Liver (tissue), 9 donors: ENCODE results near the gene FRMD4A. TPM values are rescaled to one million over a fixed set of nuclear protein-coding genes. Genes with fewer than 3 reads are reported as not detected.

Experiments used
- DNase-seq: peaks from one replicate; pipeline ENCODE4 v3.0.0-alpha.2; 2017; ENCODE audit warnings: low spot score
- H3K27ac ChIP-seq, 2 donors: one replicate each; pipeline ENCODE4 v1.7.0; 2013; ENCODE audit warnings: inconsistent platforms in 2 of 2, low read length in 2 of 2, control low read depth in 1 of 2, low read depth in 1 of 2, mild to moderate bottlenecking in 1 of 2
- H3K27me3 ChIP-seq, 4 donors: one replicate each; pipeline versions ENCODE4 v1.6.1 to v1.7.0; 2013; ENCODE audit warnings: low read length in 3 of 4, inconsistent platforms in 1 of 4, mild to moderate bottlenecking in 1 of 4, moderate library complexity in 1 of 4; ENCODE audit not compliant: control insufficient read depth in 4 of 4, insufficient read depth in 4 of 4
- H3K36me3 ChIP-seq, 4 donors: one replicate each; pipeline versions ENCODE4 v1.6.1 to v1.7.0; 2013; ENCODE audit warnings: low read length in 3 of 4, mild to moderate bottlenecking in 3 of 4, low read depth in 1 of 4, moderate library complexity in 1 of 4; ENCODE audit not compliant: control insufficient read depth in 4 of 4, insufficient read depth in 3 of 4
- H3K4me1 ChIP-seq, 4 donors: one replicate each; pipeline versions ENCODE4 v1.6.1 to v1.7.0; 2013; ENCODE audit warnings: low read length in 3 of 4, mild to moderate bottlenecking in 3 of 4, moderate library complexity in 1 of 4; ENCODE audit not compliant: control insufficient read depth in 4 of 4, insufficient read depth in 4 of 4
- H3K4me3 ChIP-seq, 3 donors: one replicate each; pipeline versions ENCODE4 v1.6.1 to v1.7.0; 2013; ENCODE audit warnings: low read length in 3 of 3, control low read depth in 1 of 3, low read depth in 1 of 3, mild to moderate bottlenecking in 1 of 3
- H3K9ac ChIP-seq, 2 donors: one replicate each; pipeline ENCODE4 v1.7.0; 2013; ENCODE audit warnings: low read length in 2 of 2, mild to moderate bottlenecking in 2 of 2, moderate library complexity in 2 of 2, control low read depth in 1 of 2, low read depth in 1 of 2
- H3K9me3 ChIP-seq, 4 donors: one replicate each; pipeline versions ENCODE4 v1.6.1 to v1.7.0; 2013; ENCODE audit warnings: low read length in 3 of 4; ENCODE audit not compliant: control insufficient read depth in 4 of 4
- FOXA2 ChIP-seq: IDR thresholded peaks from 2 replicates; pipeline ENCODE4 v1.6.1; 2016; ENCODE audit warnings: antibody characterized with exemption
- GABPA ChIP-seq, 2 donors: IDR thresholded peaks in 1 of 2; conservative IDR thresholded peaks in 1 of 2; 2 replicates each; pipeline ENCODE4 v1.6.1; 2016; ENCODE audit warnings: antibody characterized with exemption in 2 of 2, mild to moderate bottlenecking in 1 of 2, moderate library complexity in 1 of 2
- HNF4A ChIP-seq, 2 donors: conservative IDR thresholded peaks; 2 replicates each; pipeline ENCODE4 v1.6.1; 2016; ENCODE audit warnings: antibody characterized with exemption in 2 of 2, mild to moderate bottlenecking in 2 of 2
- JUND ChIP-seq, 2 donors: IDR thresholded peaks; 2 replicates each; pipeline ENCODE4 v1.6.1; 2016; ENCODE audit warnings: antibody characterized with exemption in 2 of 2
- NR2F2 ChIP-seq: IDR thresholded peaks from 2 replicates; pipeline ENCODE4 v1.6.1; 2016; ENCODE audit warnings: antibody characterized with exemption
- RAD21 ChIP-seq, 2 donors: IDR thresholded peaks; 2 replicates each; pipeline ENCODE4 v1.6.1; 2016; ENCODE audit warnings: antibody characterized with exemption in 2 of 2, mild to moderate bottlenecking in 2 of 2
- RXRA ChIP-seq, 2 donors: IDR thresholded peaks; 2 replicates each; pipeline ENCODE4 v1.6.1; 2017 to 2018; ENCODE audit warnings: antibody characterized with exemption in 2 of 2, mild to moderate bottlenecking in 1 of 2
- SP1 ChIP-seq: IDR thresholded peaks from 2 replicates; pipeline ENCODE4 v1.6.1; 2018; ENCODE audit warnings: antibody characterized with exemption, mild to moderate bottlenecking
- TAF1 ChIP-seq: conservative IDR thresholded peaks from 2 replicates; pipeline ENCODE4 v1.6.1; 2016; ENCODE audit warnings: antibody characterized with exemption, mild to moderate bottlenecking
- YY1 ChIP-seq: IDR thresholded peaks from 2 replicates; pipeline ENCODE4 v1.6.1; 2016; ENCODE audit warnings: antibody characterized with exemption, mild to moderate bottlenecking
- WGBS: extraction: QIAGEN DNeasy Blood & Tissue Kit; methylation state at CpG from one replicate; pipeline ENCODE4 v1.1.7; 2013; 5-methylcytosine and 5-hydroxymethylcytosine counted together
- polyA plus RNA-seq, 2 donors: library from polyadenylated mRNA; stranded (reverse) in 1 of 2; unstranded in 1 of 2; fragments of 200-250 nt in 1 of 2; fragments of >200 nt in 1 of 2; fragmentation: Nextera tagmentation in 1 of 2; extraction: Ambion mirVana in 1 of 2; gene quantifications; one replicate each; pipeline versions ENCODE4 v1.2.1 to v1.2.3, GENCODE V29; 2013 to 2015
- total RNA-seq, 2 donors: library from RNA; depleted of rRNA; stranded (reverse); fragments of >200 nt; gene quantifications; one replicate each; pipeline ENCODE4 v1.2.3, GENCODE V29; 2014
- TF ChIP-seq, protein P1 (sequence below): IDR thresholded peaks from 2 replicates; pipeline ENCODE4 v1.6.1; 2016; ENCODE audit warnings: antibody characterized with exemption
- TF ChIP-seq, protein P2 (sequence below): IDR thresholded peaks from 2 replicates; pipeline ENCODE4 v1.6.1; 2016; ENCODE audit warnings: antibody characterized with exemption
- TF ChIP-seq, protein P3 (sequence below): IDR thresholded peaks from 2 replicates; pipeline ENCODE4 v1.6.1; 2016; ENCODE audit warnings: antibody characterized with exemption, mild to moderate bottlenecking
- donor health status: healthy.
- donor health status: healthy.
- donor health status: healthy.
- donor health status: healthy.
- donor health status: healthy.

Gene FRMD4A
- total and polyA plus RNA-seq, 4 donors: 8.2 to 34.3 (median 13.1) TPM

DNA sequence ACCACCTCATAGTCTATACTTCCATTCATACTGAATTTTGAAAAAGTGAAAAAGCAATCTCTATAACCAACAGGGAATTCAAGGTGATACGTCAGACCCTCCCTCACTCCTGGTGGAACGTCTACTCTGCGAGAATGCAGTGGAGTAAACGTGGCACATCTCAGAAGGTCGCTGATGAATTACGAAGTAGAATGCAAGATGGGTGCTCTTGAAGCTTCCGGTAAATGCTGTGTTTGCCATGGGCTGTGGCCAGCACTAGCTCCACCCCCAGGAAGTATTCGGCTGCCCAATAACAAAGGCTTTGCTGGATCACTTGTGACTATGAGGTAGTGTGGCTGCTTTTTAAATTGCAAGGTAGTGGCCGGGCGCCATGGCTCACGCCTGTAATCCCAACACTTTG is 517.9 kb downstream of the FRMD4A start:
- no peak overlapping the region for H3K9ac ChIP-seq
- TF ChIP-seq JUND (IDR thresholded peaks at IDR 0.05) (no peak), RAD21 (IDR thresholded peaks at IDR 0.05) (no peak), FOXA2 (no peak), TAF1 (no peak), NR2F2 (no peak), RXRA (IDR thresholded peaks at IDR 0.05) (no peak), YY1 (no peak)
- TF ChIP-seq, protein P1, sequence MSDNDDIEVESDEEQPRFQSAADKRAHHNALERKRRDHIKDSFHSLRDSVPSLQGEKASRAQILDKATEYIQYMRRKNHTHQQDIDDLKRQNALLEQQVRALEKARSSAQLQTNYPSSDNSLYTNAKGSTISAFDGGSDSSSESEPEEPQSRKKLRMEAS: no peak
- no peak for DNase-seq
- WGBS: 93% methylated on average over 11 of the region's 11 CpGs
- H3K27me3 ChIP-seq: no peaks in the 10 kb centered on the region
- no peaks in the 10 kb centered on the region for H3K9me3 ChIP-seq
- no peaks in the 10 kb centered on the region for H3K36me3 ChIP-seq
- H3K4me1 ChIP-seq: peaks cover 0 to 6% (median 1%) of the 10 kb centered on the region in 4 donors
- H3K4me3 ChIP-seq: no peak overlapping the region
- no peak overlapping the region for H3K27ac ChIP-seq

DNA sequence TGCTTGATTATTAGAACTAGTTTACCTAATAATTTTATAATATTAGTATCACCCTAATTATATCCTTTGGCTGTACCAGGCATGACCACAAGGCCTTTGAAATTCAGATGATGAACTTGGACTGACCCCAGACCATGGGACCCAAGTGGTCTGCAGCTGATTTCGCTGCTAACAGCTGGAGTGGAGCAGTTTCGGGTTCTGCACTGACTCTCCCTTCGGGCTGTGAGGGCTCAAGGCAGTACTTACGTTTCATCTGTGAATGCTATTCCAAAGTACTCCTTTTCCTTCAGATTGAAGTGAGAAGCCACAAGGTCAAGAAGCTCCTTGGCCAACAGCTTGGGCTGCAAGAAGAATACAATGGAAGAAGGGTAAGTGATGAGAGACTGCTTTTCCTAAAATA is 520.2 kb downstream of the FRMD4A start:
- Histone ChIP-seq H3K4me1 (peaks cover 0 to 6% (median 0%) of the 10 kb centered on the region in 4 donors), H3K27me3 (no peaks in the 10 kb centered on the region), H3K9me3 (no peaks in the 10 kb centered on the region), H3K27ac (no peak overlapping the region), H3K36me3 (no peaks in the 10 kb centered on the region), H3K9ac (no peak overlapping the region), H3K4me3 (no peak overlapping the region)
- no peak for DNase-seq
- WGBS: 76% methylated on average over 4 of the region's 4 CpGs
- peak; percentile 19 for TF ChIP-seq NR2F2
- TF ChIP-seq, protein P2, sequence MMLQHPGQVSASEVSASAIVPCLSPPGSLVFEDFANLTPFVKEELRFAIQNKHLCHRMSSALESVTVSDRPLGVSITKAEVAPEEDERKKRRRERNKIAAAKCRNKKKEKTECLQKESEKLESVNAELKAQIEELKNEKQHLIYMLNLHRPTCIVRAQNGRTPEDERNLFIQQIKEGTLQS: no peak

DNA sequence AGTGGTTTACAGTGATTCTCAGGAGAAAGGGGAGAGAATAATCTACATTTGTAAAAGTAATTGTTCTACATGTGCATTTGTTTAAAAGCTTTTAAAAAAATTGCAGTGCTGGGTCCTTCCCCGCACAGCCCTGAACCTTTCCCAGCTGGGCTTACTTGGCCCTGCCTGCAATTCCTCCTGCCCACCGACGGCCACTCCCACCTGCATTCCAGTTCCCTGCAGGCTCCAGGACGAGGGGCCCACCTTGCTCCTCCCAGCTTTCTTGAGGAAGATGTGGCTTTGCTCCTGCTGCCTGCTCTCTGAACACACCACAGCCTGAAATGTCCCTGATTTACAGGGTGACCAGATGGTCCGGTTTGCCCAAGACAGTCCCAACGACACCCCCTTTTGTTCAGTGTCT is 521.3 kb downstream of the FRMD4A start:
- no peaks in the 10 kb centered on the region for H3K36me3 ChIP-seq
- no peak for DNase-seq
- H3K4me3 ChIP-seq: no peak overlapping the region
- no peaks in the 10 kb centered on the region for H3K27me3 ChIP-seq
- peaks cover 0 to 6% (median 0%) of the 10 kb centered on the region in 4 donors for H3K4me1 ChIP-seq
- no peak overlapping the region for H3K9ac ChIP-seq
- TF ChIP-seq RAD21 (IDR thresholded peaks at IDR 0.05): no peak
- no peaks in the 10 kb centered on the region for H3K9me3 ChIP-seq
- WGBS: 58% methylated on average over 6 of the region's 6 CpGs
- H3K27ac ChIP-seq: peak overlapping the region in 1 of 2 donors; percentile 8

DNA sequence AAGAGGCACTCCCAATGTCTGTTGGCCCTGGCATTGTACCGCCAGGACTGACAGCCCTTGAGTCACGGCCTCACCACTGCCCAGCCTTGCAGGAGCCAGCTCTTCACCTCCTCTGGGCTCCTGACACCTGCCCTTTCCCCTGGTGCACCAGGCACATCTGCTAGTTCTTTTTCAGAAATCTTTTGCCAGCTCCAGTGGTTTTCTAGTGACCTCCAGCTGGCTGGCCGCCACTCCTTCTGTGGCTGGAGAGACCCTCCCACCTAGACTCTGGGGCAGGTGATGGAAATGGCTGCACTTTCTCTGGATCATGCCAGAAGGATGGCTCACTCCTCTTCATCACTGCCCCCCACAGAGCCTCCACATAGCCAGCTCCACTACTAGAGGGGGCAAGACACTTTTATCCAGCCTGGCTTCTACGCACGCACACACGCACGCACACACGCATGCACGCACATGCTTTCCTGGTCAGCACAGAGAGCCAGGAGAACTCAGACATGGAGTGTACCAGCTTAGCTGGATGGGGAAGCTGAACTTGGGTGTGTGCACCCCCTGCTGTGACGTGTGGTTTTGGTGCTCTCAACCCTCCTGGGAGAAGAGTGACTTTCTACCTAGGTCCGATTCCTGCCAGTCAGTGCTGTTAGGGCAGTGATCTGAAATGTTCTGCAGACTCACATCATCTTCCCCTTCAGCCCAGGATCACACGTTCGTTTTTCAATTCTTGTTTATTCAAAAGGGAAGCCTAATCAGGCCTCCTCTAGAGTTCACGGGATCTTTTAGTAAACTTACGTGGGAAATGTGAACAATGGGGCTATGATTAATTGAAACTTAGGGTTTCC is 522.0 kb downstream of the FRMD4A start:
- Histone ChIP-seq H3K9me3 (no peaks in the 10 kb centered on the region), H3K27me3 (no peaks in the 10 kb centered on the region), H3K4me1 (peaks cover 0 to 6% (median 0%) of the 10 kb centered on the region in 4 donors), H3K9ac (no peak overlapping the region), H3K36me3 (no peaks in the 10 kb centered on the region), H3K4me3 (no peak overlapping the region), H3K27ac (peak overlapping the region in 1 of 2 donors; percentile 34)
- no peak for DNase-seq
- 79% methylated on average over 15 of the region's 15 CpGs for WGBS
- TF ChIP-seq NR2F2: peak; percentile 52
- TF ChIP-seq, protein P3, sequence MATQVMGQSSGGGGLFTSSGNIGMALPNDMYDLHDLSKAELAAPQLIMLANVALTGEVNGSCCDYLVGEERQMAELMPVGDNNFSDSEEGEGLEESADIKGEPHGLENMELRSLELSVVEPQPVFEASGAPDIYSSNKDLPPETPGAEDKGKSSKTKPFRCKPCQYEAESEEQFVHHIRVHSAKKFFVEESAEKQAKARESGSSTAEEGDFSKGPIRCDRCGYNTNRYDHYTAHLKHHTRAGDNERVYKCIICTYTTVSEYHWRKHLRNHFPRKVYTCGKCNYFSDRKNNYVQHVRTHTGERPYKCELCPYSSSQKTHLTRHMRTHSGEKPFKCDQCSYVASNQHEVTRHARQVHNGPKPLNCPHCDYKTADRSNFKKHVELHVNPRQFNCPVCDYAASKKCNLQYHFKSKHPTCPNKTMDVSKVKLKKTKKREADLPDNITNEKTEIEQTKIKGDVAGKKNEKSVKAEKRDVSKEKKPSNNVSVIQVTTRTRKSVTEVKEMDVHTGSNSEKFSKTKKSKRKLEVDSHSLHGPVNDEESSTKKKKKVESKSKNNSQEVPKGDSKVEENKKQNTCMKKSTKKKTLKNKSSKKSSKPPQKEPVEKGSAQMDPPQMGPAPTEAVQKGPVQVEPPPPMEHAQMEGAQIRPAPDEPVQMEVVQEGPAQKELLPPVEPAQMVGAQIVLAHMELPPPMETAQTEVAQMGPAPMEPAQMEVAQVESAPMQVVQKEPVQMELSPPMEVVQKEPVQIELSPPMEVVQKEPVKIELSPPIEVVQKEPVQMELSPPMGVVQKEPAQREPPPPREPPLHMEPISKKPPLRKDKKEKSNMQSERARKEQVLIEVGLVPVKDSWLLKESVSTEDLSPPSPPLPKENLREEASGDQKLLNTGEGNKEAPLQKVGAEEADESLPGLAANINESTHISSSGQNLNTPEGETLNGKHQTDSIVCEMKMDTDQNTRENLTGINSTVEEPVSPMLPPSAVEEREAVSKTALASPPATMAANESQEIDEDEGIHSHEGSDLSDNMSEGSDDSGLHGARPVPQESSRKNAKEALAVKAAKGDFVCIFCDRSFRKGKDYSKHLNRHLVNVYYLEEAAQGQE: no peak
- no peak for TF ChIP-seq HNF4A (conservative IDR thresholded peaks at IDR 0.05)
- TF ChIP-seq GABPA (IDR thresholded peaks at IDR 0.05 in 1 of 2, conservative IDR thresholded peaks at IDR 0.05 in 1 of 2): no peak
- TF ChIP-seq, protein P2: no peak
- no peak for TF ChIP-seq RXRA (IDR thresholded peaks at IDR 0.05)
- no peak for TF ChIP-seq FOXA2
- TF ChIP-seq SP1: no peak
